GM12878 (cell line): ENCODE results near the gene MFAP1.
"Not testable (repeated sequence)": the region's sequence is repeated elsewhere in the genome, so short reads cannot be mapped to it uniquely, and the experiment has no call there.

ENCODE experiments used
- ATF7 ChIP-seq: fragments of 450-650 bp; IDR thresholded peaks from 2 replicates; pipeline ENCODE4 v1.6.1; 2016; ENCODE audit warnings: low read depth, mild to moderate bottlenecking
- CREB1 ChIP-seq: IDR thresholded peaks from 2 replicates; pipeline ENCODE4 v1.6.1; 2012; ENCODE audit warnings: low read depth, mild to moderate bottlenecking, inconsistent platforms
- FOXM1 ChIP-seq: IDR thresholded peaks from 2 replicates; pipeline ENCODE4 v1.6.1; 2012; ENCODE audit warnings: low read depth, mild to moderate bottlenecking, inconsistent platforms, low read length, moderate library complexity
- GABPA ChIP-seq: IDR thresholded peaks from 2 replicates; pipeline ENCODE4 v1.6.1; 2014; ENCODE audit warnings: antibody characterized with exemption, low read depth, mild to moderate bottlenecking, inconsistent platforms
- HCFC1 ChIP-seq: fragments of 150-350 bp; IDR thresholded peaks from 2 replicates; pipeline ENCODE4 v1.6.1; 2014; ENCODE audit warnings: low read length
- POLR2AphosphoS2 ChIP-seq: IDR thresholded peaks from 2 replicates; pipeline ENCODE4 v1.6.1; 2011; ENCODE audit warnings: low read depth, mild to moderate bottlenecking, low read length, improper control_type of control experiment, moderate library complexity
- TF ChIP-seq, protein P1 (sequence below), 3 experiments: IDR thresholded peaks in 2 of 3; conservative IDR thresholded peaks in 1 of 3; 2 replicates each; pipeline ENCODE4 v1.5.1; 2011; ENCODE audit warnings: low read depth in 3 of 3, low read length in 3 of 3, mild to moderate bottlenecking in 3 of 3, control low read depth in 2 of 3, moderate library complexity in 2 of 3, inconsistent platforms in 1 of 3, mixed read lengths in 1 of 3; ENCODE audit not compliant: control insufficient read depth in 2 of 3, insufficient read depth in 1 of 3; ENCODE audit errors: extremely low read depth in 1 of 3

DNA sequence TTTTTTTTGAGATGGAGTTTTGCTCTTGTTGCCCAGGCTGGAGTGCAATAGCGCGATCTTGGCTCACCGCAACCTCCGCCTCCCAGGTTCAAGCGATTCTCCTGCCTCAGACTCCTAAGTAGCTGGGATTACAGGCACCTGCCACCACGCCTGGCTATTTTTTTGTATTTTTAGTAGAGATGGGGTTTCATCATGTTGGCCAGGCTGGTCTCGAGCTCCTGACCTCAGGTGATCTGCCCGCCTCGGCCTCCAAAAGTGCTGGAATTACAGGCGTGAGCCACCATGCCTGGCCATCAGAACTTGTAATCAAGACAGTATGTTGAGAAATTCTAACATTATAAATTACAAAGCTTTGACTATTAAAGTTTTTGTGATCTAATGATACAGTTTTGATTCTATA is 42.1 kb upstream of the MFAP1 start:
- TF ChIP-seq, protein P1, sequence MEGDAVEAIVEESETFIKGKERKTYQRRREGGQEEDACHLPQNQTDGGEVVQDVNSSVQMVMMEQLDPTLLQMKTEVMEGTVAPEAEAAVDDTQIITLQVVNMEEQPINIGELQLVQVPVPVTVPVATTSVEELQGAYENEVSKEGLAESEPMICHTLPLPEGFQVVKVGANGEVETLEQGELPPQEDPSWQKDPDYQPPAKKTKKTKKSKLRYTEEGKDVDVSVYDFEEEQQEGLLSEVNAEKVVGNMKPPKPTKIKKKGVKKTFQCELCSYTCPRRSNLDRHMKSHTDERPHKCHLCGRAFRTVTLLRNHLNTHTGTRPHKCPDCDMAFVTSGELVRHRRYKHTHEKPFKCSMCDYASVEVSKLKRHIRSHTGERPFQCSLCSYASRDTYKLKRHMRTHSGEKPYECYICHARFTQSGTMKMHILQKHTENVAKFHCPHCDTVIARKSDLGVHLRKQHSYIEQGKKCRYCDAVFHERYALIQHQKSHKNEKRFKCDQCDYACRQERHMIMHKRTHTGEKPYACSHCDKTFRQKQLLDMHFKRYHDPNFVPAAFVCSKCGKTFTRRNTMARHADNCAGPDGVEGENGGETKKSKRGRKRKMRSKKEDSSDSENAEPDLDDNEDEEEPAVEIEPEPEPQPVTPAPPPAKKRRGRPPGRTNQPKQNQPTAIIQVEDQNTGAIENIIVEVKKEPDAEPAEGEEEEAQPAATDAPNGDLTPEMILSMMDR (IDR thresholded peaks at IDR 0.05 in 2 of 3, conservative IDR thresholded peaks at IDR 0.05 in 1 of 3; ENCODE audit: control insufficient read depth in 2 of 3, extremely low read depth in 1 of 3, insufficient read depth in 1 of 3, low read depth in 3 of 3, low read length in 3 of 3), result not testable (repeated sequence)
- not testable (repeated sequence) for TF ChIP-seq CREB1, FOXM1, ATF7, HCFC1, GABPA, POLR2AphosphoS2
